A673 (cell line): Measurements from ENCODE around the gene SLC35F6.

Experiments used
- EZH2 ChIP-seq: fragments of 200-600 bp; sonication (generic); IDR thresholded peaks from 2 replicates; pipeline ENCODE4 v1.6.1; 2017; ENCODE audit warnings: borderline replicate concordance, low read depth, mild to moderate bottlenecking, mixed read lengths, antibody characterized with exemption, low read length; ENCODE audit not compliant: poor library complexity, severe bottlenecking
- TF ChIP-seq, protein P1 (sequence below): fragments of 300-800, 200-600 bp; sonication (generic); conservative IDR thresholded peaks from 2 replicates; pipeline ENCODE4 v1.5.1; 2017; ENCODE audit warnings: low read depth, mild to moderate bottlenecking, antibody characterized with exemption, low read length, moderate library complexity, mixed read lengths

DNA sequence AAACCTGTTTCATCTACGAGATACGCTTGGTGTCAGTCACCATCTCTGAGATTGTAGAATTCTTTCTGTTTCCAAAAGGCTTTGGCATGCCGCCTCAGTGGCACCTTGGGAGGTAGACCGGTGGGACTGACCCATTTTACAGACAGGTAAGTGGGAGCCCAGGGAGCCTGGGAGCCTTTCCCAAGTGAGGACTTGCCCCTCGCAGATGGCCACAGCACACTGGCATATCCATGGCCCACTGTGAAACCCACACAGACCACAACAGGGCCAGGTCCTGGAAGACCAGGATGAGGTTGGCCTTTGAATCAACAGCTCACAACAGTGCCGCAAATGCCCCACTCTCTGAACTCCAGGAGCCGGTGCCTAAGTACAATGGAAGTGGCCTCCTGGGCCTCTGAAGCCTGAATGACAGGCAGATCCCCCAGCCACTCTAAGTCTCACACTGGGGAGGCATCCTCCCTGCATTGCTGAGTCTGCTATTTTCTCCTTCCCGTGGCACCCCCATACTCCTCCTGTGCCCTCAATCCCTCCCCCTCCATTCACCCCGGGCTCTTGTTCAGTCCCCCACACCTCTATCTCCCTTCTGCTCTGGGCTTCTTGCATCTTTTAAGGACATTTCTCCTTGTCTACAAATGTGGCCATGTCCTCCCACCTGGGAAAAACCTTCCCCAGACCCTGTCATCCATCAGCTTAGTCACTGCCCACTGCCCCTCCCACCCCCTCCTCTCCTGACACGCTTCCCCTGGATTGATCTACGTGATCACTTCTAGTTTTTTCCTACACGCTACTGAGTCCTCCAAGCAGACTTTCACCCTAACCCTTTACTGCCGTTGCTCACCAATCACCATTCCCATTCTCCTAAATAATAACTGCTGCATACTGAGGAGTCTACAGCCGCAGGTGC is 48.0 kb downstream of the SLC35F6 start:
- TF ChIP-seq, protein P1, sequence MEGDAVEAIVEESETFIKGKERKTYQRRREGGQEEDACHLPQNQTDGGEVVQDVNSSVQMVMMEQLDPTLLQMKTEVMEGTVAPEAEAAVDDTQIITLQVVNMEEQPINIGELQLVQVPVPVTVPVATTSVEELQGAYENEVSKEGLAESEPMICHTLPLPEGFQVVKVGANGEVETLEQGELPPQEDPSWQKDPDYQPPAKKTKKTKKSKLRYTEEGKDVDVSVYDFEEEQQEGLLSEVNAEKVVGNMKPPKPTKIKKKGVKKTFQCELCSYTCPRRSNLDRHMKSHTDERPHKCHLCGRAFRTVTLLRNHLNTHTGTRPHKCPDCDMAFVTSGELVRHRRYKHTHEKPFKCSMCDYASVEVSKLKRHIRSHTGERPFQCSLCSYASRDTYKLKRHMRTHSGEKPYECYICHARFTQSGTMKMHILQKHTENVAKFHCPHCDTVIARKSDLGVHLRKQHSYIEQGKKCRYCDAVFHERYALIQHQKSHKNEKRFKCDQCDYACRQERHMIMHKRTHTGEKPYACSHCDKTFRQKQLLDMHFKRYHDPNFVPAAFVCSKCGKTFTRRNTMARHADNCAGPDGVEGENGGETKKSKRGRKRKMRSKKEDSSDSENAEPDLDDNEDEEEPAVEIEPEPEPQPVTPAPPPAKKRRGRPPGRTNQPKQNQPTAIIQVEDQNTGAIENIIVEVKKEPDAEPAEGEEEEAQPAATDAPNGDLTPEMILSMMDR, result no peak
- TF ChIP-seq EZH2, result no peak
